ENCODE results near the gene CCDC88A. TPM values are rescaled to one million over a fixed set of nuclear protein-coding genes. Genes with fewer than 3 reads are reported as not detected.

CCDC88A gene
- total and polyA plus RNA-seq, 2 donors (not counting 1 experiment from before 2014, with no cell fraction given) = 2.7 to 26.0 TPM

- CTCF ChIA-PET = no interaction called here
- no peak overlapping the region for H3K9ac ChIP-seq (ENCODE audit: low read length)
- no peak overlapping the region for H3K27ac ChIP-seq (ENCODE audit: low read length in 2 of 2)
- Mint-ChIP-seq H3K9me3 (ENCODE audit: insufficient read depth) (no peaks in the 10 kb centered on the region), H3K4me3 (no peak overlapping the region), H3K4me1 (peaks cover 10% of the 10 kb centered on the region), H3K27ac (no peak overlapping the region), H3K27me3 (no peaks in the 10 kb centered on the region)
- H3K4me3 ChIP-seq (ENCODE audit: control extremely low read depth in 1 of 5, extremely low read depth in 1 of 5, insufficient read depth in 1 of 5, low read depth in 2 of 5, low read length in 4 of 5) = no peak overlapping the region
- DNase-seq (no peak), ATAC-seq (ENCODE audit: low read depth) (no peak)
- no CpG with 5 or more reads among the region's 4 CpGs for WGBS (ENCODE audit: insufficient coverage)
- no peak for TF ChIP-seq CTCF (IDR thresholded peaks at IDR 0.05)
- no peak for TF ChIP-seq EZH2 (IDR thresholded peaks at IDR 0.05; ENCODE audit: borderline replicate concordance, insufficient read depth, low read depth, low read length, poor library complexity, severe bottlenecking)
- no peak overlapping the region for H2AFZ ChIP-seq (ENCODE audit: insufficient read depth, low read depth, low read length, poor library complexity, severe bottlenecking)
- no peaks in the 10 kb centered on the region for H3K9me3 ChIP-seq (ENCODE audit: control extremely low read depth in 1 of 3, control insufficient read depth in 2 of 3, insufficient read depth in 1 of 3, low read length in 2 of 3)
- H3K4me1 ChIP-seq (ENCODE audit: control insufficient read depth in 2 of 2, insufficient read depth in 2 of 2, low read length in 2 of 2) = peaks cover 0 to under 1% of the 10 kb centered on the region in 2 donors
- H3K79me2 ChIP-seq (ENCODE audit: control insufficient read depth, insufficient read depth, low read length) = no peaks in the 10 kb centered on the region
- POLR2A ChIA-PET = no interaction called here
- H3K36me3 ChIP-seq (replicated peaks in 1 of 2; ENCODE audit: control extremely low read depth in 1 of 2, control insufficient read depth in 1 of 2, extremely low read depth in 1 of 2, insufficient read depth in 2 of 2, low read length in 1 of 2) = peaks cover 8 to 60% of the 10 kb centered on the region in 2 experiments
- no peaks in the 10 kb centered on the region for H3K27me3 ChIP-seq (replicated peaks in 1 of 4; ENCODE audit: control extremely low read depth in 1 of 4, control insufficient read depth in 3 of 4, insufficient read depth in 4 of 4, low read length in 3 of 4)
- intact Hi-C loops (cut with micrococcal nuclease) = no loop called here
- peaks cover 4% of the 10 kb centered on the region for H4K20me1 ChIP-seq (ENCODE audit: control insufficient read depth, insufficient read depth, low read length, poor library complexity, severe bottlenecking)
- H3K4me2 ChIP-seq (replicated peaks; ENCODE audit: low read depth, low read length, poor library complexity, severe bottlenecking) = no peak overlapping the region
Measured at GRCh38 chr2:55239656-55240222, 179.9 kb downstream of the CCDC88A start.

Small RNAs within 50 kb of the gene (small RNA-seq; reads per million reads assigned to genes)
- gene RF00019 (ENCODE audit: insufficient read length, low read depth, low replicate concordance) (not detected), gene RNU6-221P (ENCODE audit: insufficient read length, low read depth, low replicate concordance) (not detected), gene RNU6-775P (ENCODE audit: insufficient read length, low read depth, low replicate concordance) (not detected)

Other genes with a start within 250 kb of the CCDC88A start
- gene CLHC1, start 187.6 kb downstream of the CCDC88A start, total RNA-seq = 12.0 and 12.8 TPM in 2 replicates
- gene CLHC1, start 187.6 kb downstream of the CCDC88A start, polyA plus RNA-seq = 2.0 and 3.5 TPM in 2 replicates
- gene RPS27A, start 187.2 kb downstream of the CCDC88A start, total RNA-seq = 1,561 and 1,678 TPM in 2 replicates
- 2,956 and 3,107 TPM in 2 replicates for gene RPS27A, start 187.2 kb downstream of the CCDC88A start, polyA plus RNA-seq
- 36.7 and 37.4 TPM in 2 replicates for gene MTIF2, start 150.6 kb downstream of the CCDC88A start, total RNA-seq
- 12.9 and 18.4 TPM in 2 replicates for gene MTIF2, start 150.6 kb downstream of the CCDC88A start, polyA plus RNA-seq
- gene CFAP36, start 99.9 kb upstream of the CCDC88A start, total RNA-seq = 32.8 and 38.6 TPM in 2 replicates
- gene CFAP36, start 99.9 kb upstream of the CCDC88A start, polyA plus RNA-seq = 3.8 and 4.1 TPM in 2 replicates
- gene PPP4R3B, start 197.8 kb upstream of the CCDC88A start, total RNA-seq = 89.1 and 93.8 TPM in 2 replicates
- 15.9 and 28.1 TPM in 2 replicates for gene PPP4R3B, start 197.8 kb upstream of the CCDC88A start, polyA plus RNA-seq

Measured in B cell (primary cell).